ENCODE results near the gene MTPN.

Gene MTPN, protein sequence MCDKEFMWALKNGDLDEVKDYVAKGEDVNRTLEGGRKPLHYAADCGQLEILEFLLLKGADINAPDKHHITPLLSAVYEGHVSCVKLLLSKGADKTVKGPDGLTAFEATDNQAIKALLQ

GRCh38 chr7:135977007-135977741, at the start of gene MTPN:
Gene MTPN (minus strand): TSS chr7:135977359. CDS start chr7:135977100, 259 bp downstream.
- DNase-seq, result peak; percentile 98

- no peak for DNase-seq
Measured at GRCh38 chr7:136026209-136026608, 49.0 kb upstream of the MTPN start.

DNA sequence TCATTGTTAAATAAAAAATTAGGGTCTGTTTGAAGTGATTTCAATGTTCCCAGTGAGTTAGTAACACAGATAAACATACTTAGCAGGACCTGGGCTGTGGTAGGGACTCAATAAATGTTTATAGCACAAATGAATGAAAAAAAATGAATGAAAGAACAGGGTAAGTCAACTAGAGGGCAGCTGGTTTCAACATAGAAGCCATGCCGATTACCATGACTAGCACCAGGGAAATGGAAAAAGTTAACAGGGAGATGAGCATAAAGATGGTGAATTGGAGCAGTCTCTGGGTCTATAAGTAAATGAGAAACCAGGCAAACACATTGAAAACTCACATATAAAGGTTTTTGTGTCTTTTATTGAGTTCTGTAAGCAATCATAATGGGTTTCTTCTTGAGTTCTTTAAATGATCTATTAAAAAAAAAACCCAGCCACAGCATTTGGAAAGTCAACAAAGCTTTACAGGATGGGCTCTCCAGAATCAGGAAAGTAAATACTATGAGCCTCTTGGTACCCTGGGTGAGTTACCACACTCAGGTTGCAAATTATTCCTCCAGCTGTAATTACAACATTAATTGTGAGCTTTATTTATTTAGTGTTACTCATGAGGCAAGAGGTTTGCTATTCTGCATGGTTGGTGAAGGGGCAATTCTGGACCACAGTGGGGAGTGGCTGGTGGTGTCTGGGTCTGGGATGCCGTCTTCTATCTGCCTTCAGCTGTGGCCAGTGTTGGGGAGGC, 46.1 kb upstream of the MTPN start:
- DNase-seq, result peak; percentile 50 to 80

DNA sequence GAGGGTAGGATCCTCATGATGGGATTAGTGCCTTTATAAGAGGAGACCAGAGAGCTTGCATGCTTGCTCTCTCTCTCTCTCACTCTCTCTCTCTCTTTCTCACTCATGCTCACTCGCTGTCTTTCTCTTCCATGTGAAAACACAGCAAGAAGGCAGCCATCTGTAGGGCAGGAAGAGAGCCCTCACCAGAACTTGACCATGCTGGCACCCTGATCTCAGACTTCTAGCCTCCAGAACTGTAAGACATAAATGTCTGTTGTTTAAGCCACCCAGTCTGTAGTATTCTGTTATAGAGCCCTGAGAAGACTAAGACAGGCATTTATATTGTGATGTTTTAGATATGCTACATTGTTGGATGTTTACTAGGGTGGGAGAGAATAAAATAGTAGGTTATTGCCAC, 43.4 kb upstream of the MTPN start:
- DNase-seq, result no peak

DNA sequence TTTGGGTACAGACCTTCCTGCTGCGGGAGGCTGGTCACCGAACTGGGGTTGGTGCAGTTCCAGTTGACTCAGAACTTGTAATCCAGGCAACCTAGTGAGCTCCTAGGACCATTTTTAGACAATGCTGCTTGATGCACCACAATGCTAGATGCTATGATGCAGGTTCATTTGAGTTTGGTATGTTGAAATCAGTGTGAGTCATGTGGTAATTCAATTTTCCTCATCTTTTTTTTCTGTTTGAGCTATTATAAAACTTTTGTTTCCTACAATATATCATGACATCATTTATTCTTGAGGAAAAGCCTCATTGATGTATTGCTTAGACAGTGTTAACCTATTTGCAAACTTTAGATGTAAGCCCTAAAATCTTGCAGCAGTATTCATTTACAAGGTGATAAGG, 40.9 kb upstream of the MTPN start:
- DNase-seq, result no peak

DNA sequence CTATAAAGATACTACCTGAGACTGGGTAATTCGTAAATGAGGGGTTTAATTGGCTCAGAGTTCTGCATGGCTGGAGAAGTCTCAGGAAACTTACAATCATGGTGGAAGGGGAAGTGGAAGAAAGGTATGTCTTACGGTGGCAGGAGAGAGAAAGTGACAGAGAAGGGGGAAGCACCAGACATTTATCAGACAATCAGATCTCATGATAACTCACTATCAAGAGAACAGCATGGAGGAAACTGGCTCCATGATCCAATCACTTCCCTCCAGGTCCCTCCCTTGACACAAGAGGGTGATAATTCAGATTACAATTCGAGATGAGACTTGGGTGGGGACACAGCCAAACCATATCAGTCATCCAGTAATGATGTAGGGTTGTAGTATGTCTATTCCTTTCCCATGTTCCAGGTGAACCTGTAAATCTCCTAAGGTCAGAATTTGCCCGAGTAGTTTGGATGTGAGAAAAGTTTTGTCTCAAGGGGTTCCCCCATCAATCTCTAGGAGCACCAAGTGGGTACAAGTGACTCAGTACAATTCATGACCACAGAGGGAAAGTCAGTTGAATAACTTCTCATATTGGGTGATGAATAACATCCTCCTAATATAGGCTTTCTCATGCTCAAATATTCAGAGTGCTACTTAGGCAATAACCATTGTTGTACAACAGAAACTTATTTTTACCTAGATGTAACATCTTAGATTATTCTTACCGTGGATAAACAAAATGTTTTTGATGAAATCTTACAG, 39.7 kb upstream of the MTPN start:
- no peak for DNase-seq

DNA sequence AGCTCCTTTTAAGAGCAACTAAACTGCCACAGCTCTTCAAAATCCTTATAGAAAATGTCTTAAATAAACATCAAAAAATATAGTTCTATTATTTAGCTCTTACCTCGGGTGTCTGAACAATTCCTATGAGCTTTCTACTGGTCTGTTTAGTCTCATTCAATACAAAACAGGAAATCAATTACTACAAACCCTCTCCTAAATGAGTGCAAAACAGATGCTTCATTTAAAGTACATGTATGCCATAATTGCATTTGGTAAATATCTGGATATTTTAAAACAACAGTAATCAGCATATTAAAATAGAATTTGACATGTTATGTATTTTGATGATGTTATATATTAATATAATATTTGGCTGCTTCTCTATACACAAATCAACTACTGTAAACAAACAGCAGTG, 38.5 kb upstream of the MTPN start:
- DNase-seq, result no peak

DNA sequence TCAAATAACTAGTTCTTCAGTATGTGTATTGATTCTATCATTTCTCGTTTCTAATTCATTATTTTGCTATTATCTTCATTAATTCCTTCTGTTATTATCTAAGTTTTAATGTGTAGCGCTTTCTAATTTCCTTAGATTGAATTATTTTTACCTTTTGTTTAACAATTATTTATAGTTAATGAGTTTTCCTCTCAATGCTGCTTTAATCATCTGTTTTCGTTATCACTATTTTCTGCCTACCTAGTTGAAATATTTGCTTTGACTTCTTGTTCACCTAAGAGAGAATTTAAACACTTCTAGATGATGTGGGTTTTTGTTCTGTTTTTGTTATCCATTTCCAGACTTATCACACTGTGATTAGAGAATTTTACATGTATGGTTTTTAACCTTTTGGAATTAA, 37.5 kb upstream of the MTPN start:
- no peak for DNase-seq

GRCh38 chr7:136012238-136012637, 35.1 kb upstream of the MTPN start:
- no peak for DNase-seq

GRCh38 chr7:136009488-136010079, 32.4 kb upstream of the MTPN start:
- peak in 1 of 2 experiments; percentile 34 for DNase-seq

DNA sequence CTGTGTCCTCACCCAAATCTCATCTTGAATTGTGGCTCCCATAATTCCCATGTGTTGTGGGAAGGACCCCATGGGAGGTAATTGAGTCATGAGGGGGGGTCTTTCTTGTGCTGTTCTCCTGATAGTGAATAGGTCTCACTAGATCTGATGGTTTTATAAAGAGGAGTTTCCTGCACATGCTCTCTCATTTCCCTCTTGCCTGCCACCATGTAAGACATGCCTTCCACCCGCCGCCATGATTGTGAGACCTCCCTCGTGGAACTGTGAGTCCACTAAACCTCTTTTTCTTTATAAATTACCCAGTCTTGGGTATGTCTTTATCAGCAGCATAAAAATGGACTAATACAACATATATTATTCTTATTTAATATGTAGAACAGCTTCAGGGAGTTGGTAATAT, 29.0 kb upstream of the MTPN start:
- no peak for DNase-seq

DNA sequence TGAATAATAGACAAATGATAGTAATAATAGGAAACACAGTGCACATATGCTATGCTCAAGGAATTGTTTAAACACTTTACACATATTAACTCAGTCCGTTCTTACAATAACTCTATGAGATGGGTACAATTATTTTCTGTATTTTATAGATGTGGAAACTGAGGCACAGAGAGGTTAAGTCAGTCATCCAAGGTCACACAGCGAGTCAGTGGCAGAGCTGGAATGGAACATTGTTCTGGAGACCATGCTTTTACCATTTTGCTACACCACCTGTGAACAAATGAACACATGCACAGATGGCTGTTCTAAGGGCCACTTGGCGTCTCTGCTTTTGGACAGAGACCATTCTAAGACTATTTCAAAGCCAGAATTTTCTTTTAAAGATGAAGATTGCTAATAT, 26.9 kb upstream of the MTPN start:
- DNase-seq, result no peak

- DNase-seq, result no peak
Measured at GRCh38 chr7:136002802-136003201, 25.6 kb upstream of the MTPN start.

DNA sequence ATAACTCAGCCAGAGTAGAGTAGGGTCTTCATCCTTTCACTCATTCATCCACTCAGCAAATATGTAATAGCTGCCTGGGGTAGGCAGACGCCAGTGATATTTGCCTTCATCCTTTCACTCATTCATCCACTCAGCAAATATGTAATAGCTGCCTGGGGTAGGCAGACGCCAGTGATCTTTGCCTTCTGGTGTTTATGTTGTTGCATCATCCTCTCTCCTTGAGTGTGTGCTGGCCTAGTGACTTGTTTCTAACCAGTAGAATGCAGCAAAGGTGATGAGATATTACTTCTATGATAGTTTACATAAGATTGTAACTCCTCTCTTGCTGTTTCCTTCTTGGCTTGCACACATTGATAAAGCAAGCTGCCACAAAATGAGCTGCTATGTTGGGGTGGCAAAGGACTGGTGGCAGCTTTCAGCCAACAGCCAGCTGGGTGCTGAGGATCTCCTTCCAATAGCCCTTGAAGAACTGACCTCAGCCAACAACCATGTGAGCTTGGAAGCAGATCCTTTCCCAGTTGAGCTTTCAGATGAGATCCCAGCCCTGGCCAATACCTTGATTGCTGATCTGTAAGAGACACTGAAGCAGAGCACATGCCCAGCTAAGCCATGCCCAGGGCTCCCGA, 23.2 kb upstream of the MTPN start:
- DNase-seq, result no peak

DNA sequence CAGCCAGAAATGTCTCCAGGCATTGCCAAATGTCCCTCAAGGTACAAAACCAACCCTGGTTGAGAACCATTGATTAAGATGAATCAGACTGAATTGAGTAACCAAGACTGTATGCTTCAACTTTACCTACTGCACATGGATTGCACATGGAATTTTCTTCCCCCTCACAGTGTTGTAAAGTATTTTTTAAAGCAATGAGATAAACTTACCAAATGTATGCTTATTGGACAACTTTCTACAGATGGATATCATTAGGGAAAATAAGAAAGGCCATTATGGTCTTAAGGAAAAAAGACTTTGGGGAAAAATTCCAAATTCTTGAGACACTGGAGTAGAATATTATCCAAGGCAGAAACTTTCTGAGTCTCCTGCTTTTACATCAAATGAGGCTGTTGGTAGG, 20.9 kb upstream of the MTPN start:
- no peak for DNase-seq

DNA sequence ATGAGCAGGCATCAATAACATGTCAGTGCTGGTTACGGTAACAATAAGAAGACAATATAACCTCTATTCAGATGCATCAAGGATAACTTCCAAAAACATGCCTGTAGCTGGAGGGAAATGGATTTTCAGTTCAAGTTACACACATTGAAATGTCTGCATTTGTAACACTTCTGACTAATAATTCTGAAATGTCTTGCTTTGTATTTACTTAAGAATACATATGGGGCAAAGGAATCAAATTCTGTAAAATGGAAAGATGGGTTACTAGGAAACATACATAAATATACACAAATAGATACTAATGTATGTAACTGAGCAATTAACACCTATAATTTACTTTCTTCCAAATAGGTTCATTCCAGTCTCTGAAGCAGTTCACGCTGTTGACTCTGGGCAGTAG, 18.6 kb upstream of the MTPN start:
- DNase-seq, result no peak

- no peak for DNase-seq
Measured at GRCh38 chr7:135994466-135995205, 17.5 kb upstream of the MTPN start.

GRCh38 chr7:135993950-135994349, 16.8 kb upstream of the MTPN start:
- no peak for DNase-seq

GRCh38 chr7:135991906-135992305, 14.7 kb upstream of the MTPN start:
- DNase-seq, result no peak

GRCh38 chr7:135991322-135991721, 14.2 kb upstream of the MTPN start:
- DNase-seq, result no peak

DNA sequence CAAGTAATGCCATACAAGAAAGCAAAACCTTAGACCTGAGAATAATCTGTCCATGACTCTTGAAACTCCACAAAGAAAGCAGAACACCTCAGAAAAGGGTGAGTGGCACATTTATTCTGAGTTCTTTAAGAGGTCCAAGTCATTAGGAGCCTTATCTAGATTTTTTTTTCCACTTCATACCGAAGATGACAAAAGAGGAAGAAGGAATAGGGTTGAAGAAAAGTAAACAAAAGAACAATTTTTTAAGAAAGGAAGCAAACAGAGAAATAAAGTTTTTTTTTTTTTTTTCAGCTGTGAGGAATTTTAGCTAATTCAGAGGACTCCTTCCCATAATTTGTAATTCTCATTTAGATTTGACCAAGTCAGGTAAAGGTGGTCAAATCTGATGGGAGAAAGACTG, 13.1 kb upstream of the MTPN start:
- DNase-seq, result no peak

All from NCI-H1930 (cell line).